ENCODE data around the gene LRRTM3. TPM values are rescaled to one million over a fixed set of nuclear protein-coding genes. Genes with fewer than 3 reads are reported as not detected.

Gene LRRTM3
- total and polyA plus RNA-seq, 2 experiments from 2014 or later, result 0.21 to 0.37 TPM

DNA sequence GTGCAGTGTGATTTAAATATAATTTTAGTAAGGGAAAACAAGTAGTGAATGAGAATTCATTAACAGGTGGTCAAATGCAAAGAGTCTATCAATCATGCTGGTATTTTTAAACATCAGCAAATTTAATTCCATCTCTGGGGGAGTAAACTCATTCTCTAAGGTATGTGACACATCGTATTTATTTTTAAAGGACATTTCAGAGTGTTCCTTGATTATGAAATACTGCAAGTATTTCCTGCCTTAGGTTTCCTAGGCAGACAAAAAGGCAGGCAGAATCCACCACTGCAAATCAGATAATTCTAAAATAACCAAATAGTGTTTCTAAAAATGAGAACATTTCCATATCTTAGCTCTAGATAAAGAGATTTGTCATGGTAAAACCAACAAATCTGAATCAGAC, 193.8 kb downstream of the LRRTM3 start:
- no peak overlapping the region for H3K27ac ChIP-seq (ENCODE audit: low read depth)
- H3K4me3 ChIP-seq, result no peak overlapping the region
- no peak for TF ChIP-seq ZNF114 (CRISPR knock-in tag; IDR thresholded peaks at IDR 0.05)
- TF ChIP-seq, protein P1, sequence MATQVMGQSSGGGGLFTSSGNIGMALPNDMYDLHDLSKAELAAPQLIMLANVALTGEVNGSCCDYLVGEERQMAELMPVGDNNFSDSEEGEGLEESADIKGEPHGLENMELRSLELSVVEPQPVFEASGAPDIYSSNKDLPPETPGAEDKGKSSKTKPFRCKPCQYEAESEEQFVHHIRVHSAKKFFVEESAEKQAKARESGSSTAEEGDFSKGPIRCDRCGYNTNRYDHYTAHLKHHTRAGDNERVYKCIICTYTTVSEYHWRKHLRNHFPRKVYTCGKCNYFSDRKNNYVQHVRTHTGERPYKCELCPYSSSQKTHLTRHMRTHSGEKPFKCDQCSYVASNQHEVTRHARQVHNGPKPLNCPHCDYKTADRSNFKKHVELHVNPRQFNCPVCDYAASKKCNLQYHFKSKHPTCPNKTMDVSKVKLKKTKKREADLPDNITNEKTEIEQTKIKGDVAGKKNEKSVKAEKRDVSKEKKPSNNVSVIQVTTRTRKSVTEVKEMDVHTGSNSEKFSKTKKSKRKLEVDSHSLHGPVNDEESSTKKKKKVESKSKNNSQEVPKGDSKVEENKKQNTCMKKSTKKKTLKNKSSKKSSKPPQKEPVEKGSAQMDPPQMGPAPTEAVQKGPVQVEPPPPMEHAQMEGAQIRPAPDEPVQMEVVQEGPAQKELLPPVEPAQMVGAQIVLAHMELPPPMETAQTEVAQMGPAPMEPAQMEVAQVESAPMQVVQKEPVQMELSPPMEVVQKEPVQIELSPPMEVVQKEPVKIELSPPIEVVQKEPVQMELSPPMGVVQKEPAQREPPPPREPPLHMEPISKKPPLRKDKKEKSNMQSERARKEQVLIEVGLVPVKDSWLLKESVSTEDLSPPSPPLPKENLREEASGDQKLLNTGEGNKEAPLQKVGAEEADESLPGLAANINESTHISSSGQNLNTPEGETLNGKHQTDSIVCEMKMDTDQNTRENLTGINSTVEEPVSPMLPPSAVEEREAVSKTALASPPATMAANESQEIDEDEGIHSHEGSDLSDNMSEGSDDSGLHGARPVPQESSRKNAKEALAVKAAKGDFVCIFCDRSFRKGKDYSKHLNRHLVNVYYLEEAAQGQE (IDR thresholded peaks at IDR 0.05; ENCODE audit: unreplicated experiment), result no peak
- no peak for TF ChIP-seq NANOG (IDR thresholded peaks at IDR 0.05; ENCODE audit: borderline replicate concordance)
- TF ChIP-seq CREB1 (CRISPR knock-in tag; IDR thresholded peaks at IDR 0.05; ENCODE audit: low read depth), result no peak
- peaks cover 4% of the 10 kb centered on the region; the same call in 1 of the 3 replicates for H3K4me1 Mint-ChIP-seq
- no peak overlapping the region for H3K27ac Mint-ChIP-seq
- no peaks in the 10 kb centered on the region for H3K36me3 ChIP-seq (ENCODE audit: insufficient read depth)
- ATAC-seq (no peak), DNase-seq (ENCODE audit: low spot score) (no peak)
- no peaks in the 10 kb centered on the region for H3F3A ChIP-seq (replicated peaks; ENCODE audit: low read depth)
- no peak overlapping the region for H3K4me3 Mint-ChIP-seq
- no peak overlapping the region for H3K4me2 ChIP-seq
- no peaks in the 10 kb centered on the region for H3K27me3 Mint-ChIP-seq (ENCODE audit: insufficient read depth, low read depth, poor library complexity)
- no peaks in the 10 kb centered on the region for H3K27me3 ChIP-seq (ENCODE audit: insufficient read depth)
- no peaks in the 10 kb centered on the region for H3K36me3 Mint-ChIP-seq (ENCODE audit: low read depth)
- H3K9me3 Mint-ChIP-seq, result no peaks in the 10 kb centered on the region
- no peaks in the 10 kb centered on the region for H4K20me1 ChIP-seq (replicated peaks; ENCODE audit: insufficient read depth)
- H3K79me2 ChIP-seq (replicated peaks; ENCODE audit: insufficient read depth), result no peaks in the 10 kb centered on the region
- H3K4me1 ChIP-seq (ENCODE audit: insufficient read depth), result no peaks in the 10 kb centered on the region
- no peak overlapping the region for H2AFZ ChIP-seq
- no peaks in the 10 kb centered on the region; the same call in 1 of the 2 replicates for H3K9me2 ChIP-seq (ENCODE audit: insufficient read depth)

DNA sequence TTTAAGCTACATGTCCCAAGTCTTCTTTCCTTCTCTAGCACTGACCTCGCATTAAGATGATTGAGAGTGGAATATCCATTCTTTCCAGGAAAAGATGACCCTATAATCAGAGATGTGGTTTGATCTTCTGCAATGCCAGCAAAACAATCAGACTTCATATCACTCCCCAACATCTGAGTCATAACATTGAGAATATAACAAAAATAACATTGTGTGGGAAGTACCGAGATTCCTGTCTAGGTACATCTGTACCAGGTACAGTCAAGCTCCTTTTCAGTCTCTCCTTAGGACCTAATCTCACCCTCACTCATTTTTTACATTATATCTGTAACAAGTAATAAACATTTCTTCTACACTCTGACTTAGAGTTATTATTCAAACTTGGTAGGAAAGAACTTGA, 201.6 kb downstream of the LRRTM3 start:
- no peak overlapping the region for H3K4me2 ChIP-seq
- ATAC-seq (no peak), DNase-seq (ENCODE audit: low spot score) (no peak)
- no peak overlapping the region for H3K27ac ChIP-seq (ENCODE audit: low read depth)
- Mint-ChIP-seq H3K36me3 (ENCODE audit: low read depth) (no peaks in the 10 kb centered on the region), H3K4me3 (no peak overlapping the region), H3K9me3 (no peaks in the 10 kb centered on the region), H3K4me1 (no peaks in the 10 kb centered on the region), H3K27ac (no peak overlapping the region), H3K27me3 (ENCODE audit: insufficient read depth, low read depth, poor library complexity) (no peaks in the 10 kb centered on the region)
- no peaks in the 10 kb centered on the region for H3K27me3 ChIP-seq (ENCODE audit: insufficient read depth)
- no peaks in the 10 kb centered on the region for H3K4me1 ChIP-seq (ENCODE audit: insufficient read depth)
- no peak overlapping the region for H3K4me3 ChIP-seq
- H4K20me1 ChIP-seq (replicated peaks; ENCODE audit: insufficient read depth), result no peaks in the 10 kb centered on the region
- H3K79me2 ChIP-seq (replicated peaks; ENCODE audit: insufficient read depth), result no peaks in the 10 kb centered on the region
- no peak overlapping the region for H2AFZ ChIP-seq
- 0 out of 2 replicates have a peak, but pooled peaks cover 6% of the 10 kb centered on the region for H3K9me2 ChIP-seq (ENCODE audit: insufficient read depth)
- no peaks in the 10 kb centered on the region for H3F3A ChIP-seq (replicated peaks; ENCODE audit: low read depth)
- no peaks in the 10 kb centered on the region for H3K36me3 ChIP-seq (ENCODE audit: insufficient read depth)
- TF ChIP-seq, protein P2, sequence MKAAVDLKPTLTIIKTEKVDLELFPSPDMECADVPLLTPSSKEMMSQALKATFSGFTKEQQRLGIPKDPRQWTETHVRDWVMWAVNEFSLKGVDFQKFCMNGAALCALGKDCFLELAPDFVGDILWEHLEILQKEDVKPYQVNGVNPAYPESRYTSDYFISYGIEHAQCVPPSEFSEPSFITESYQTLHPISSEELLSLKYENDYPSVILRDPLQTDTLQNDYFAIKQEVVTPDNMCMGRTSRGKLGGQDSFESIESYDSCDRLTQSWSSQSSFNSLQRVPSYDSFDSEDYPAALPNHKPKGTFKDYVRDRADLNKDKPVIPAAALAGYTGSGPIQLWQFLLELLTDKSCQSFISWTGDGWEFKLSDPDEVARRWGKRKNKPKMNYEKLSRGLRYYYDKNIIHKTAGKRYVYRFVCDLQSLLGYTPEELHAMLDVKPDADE (IDR thresholded peaks at IDR 0.05), result no peak
- TF ChIP-seq EZH2 (IDR thresholded peaks at IDR 0.05; ENCODE audit: low read depth, unreplicated experiment) (no peak), POLR2AphosphoS5 (IDR thresholded peaks at IDR 0.05; ENCODE audit: low read depth) (no peak), EZH2phosphoT487 (IDR thresholded peaks at IDR 0.05; ENCODE audit: unreplicated experiment) (no peak), STAT1 (IDR thresholded peaks at IDR 0.05; ENCODE audit: unreplicated experiment) (no peak), CREB1 (CRISPR knock-in tag; IDR thresholded peaks at IDR 0.05; ENCODE audit: low read depth) (no peak), ZNF114 (CRISPR knock-in tag; IDR thresholded peaks at IDR 0.05) (no peak)
- TF ChIP-seq, protein P1 (IDR thresholded peaks at IDR 0.05; ENCODE audit: unreplicated experiment), result no peak
- TF ChIP-seq, protein P3, sequence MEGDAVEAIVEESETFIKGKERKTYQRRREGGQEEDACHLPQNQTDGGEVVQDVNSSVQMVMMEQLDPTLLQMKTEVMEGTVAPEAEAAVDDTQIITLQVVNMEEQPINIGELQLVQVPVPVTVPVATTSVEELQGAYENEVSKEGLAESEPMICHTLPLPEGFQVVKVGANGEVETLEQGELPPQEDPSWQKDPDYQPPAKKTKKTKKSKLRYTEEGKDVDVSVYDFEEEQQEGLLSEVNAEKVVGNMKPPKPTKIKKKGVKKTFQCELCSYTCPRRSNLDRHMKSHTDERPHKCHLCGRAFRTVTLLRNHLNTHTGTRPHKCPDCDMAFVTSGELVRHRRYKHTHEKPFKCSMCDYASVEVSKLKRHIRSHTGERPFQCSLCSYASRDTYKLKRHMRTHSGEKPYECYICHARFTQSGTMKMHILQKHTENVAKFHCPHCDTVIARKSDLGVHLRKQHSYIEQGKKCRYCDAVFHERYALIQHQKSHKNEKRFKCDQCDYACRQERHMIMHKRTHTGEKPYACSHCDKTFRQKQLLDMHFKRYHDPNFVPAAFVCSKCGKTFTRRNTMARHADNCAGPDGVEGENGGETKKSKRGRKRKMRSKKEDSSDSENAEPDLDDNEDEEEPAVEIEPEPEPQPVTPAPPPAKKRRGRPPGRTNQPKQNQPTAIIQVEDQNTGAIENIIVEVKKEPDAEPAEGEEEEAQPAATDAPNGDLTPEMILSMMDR (conservative IDR thresholded peaks at IDR 0.05; ENCODE audit: low read depth in 2 of 2), result no peak
